T-helper 1 cell treated with Interleukin-12 subunit alpha and Interleukin-12 subunit beta and Interleukin-4 antibody, amounts not matched to agents 30 ng/mL and 1 ng/mL, for 36 hours (primary cell): Measurements from ENCODE around the gene ANKRD66. TPM values are rescaled to one million over a fixed set of nuclear protein-coding genes. Genes with fewer than 3 reads are reported as not detected.
"Not testable (repeated sequence)": the region's sequence is repeated elsewhere in the genome, so short reads cannot be mapped to it uniquely, and the experiment has no call there.

ENCODE experiments used
- intact Hi-C: fragments of 100-400 bp; cut with micrococcal nuclease; formaldehyde crosslinking; loops from one replicate; pipeline ENCODE4 v1.15.1; 2024
- total RNA-seq: library from RNA; stranded (reverse); gene quantifications from 2 replicates; pipeline ENCODE4 v1.2.3, GENCODE V29; 2022

Gene ANKRD66
- total RNA-seq, result not detected in 2 replicates

GRCh38 chr6:46746696-46747095, at the start of gene ANKRD66:
ANKRD66 (plus strand) TSS chr6:46746933; CDS start chr6:46751949, 5,016 bp downstream.
- intact Hi-C loops, result no loop called here

DNA sequence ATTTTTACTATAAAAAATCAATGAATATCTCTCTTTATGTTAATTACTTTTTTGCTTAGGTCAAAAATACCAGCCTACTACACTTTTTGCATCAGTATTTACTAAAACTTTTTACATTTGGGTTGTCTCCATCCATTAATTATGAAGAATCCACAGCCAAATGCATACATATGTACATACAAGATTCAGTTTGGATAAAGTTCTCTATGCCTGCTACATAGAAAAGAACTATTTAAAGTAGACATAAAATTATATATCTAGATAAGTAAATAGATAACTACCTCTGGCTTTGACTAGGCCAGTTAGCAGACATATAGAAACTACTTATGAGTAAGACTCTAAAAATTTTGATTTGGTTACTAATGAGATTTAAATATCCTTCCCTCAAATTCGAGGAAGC, 46.8 kb upstream of the ANKRD66 start:
- intact Hi-C loops, result no loop called here

- intact Hi-C loops, result no loop called here
Observed at GRCh38 chr6:46704562-46704961, 42.2 kb upstream of the ANKRD66 start.

- intact Hi-C loops, result no loop called here
Observed at GRCh38 chr6:46706464-46706863, 40.3 kb upstream of the ANKRD66 start.

DNA sequence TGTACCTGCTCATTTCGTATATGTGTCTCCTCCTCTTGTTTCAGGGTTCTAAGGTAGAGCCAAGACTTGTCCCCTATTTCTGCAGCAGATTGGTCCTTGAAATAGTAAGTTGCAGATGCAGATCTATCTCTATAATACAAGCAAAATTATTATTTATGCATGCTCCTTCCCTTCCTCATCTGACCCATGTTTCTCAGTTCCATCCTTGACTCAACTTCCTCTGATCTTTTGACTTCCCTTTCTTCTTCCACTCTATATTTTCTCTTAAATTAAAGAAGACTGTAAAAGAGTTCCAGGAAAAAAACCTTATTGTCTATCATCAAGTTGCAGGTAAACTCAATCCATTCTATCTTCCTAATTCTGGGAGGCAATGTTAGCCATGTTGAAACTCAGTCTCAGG, 35.2 kb upstream of the ANKRD66 start:
- intact Hi-C loops, result no loop called here

- intact Hi-C loops, result no loop called here
Observed at GRCh38 chr6:46715141-46715540, 31.6 kb upstream of the ANKRD66 start.

- intact Hi-C loops, result no loop called here
Observed at GRCh38 chr6:46719099-46719498, 27.6 kb upstream of the ANKRD66 start.

GRCh38 chr6:46720401-46720800, 26.3 kb upstream of the ANKRD66 start:
- intact Hi-C loops, result no loop called here

GRCh38 chr6:46729787-46730326, 16.9 kb upstream of the ANKRD66 start:
- intact Hi-C loops, result no loop called here

- intact Hi-C loops, result no loop called here
Observed at GRCh38 chr6:46730921-46731461, 15.7 kb upstream of the ANKRD66 start.

DNA sequence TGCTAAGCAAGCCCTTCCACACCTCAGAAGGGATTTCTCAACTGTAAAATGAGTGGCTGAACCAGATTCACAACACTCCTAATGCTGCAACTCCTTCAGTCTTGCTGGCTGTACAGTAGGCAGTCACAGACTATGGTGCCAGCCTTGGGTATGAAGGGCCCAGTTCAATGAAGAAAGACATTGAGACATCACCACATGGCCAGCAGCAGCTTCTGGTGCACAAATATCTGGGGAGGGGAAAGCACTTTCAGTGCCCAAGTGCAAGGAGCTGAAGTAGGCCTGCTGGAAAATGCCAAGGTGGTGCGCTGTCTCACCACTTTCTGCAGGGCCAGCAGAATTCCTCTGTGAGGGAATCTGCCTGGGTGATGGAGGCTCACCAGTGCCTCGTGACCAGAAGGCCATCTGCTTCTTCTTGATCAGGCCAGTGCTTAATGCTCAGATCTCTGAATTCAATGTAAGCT, 13.4 kb upstream of the ANKRD66 start:
- intact Hi-C loops, result no loop called here

- intact Hi-C loops, result no loop called here
Observed at GRCh38 chr6:46734867-46735719, 11.6 kb upstream of the ANKRD66 start, which contains the start of gene PLA2G7. PLA2G7 (minus strand) TSS chr6:46735375; CDS start chr6:46722891, 12,484 bp downstream.

- intact Hi-C loops, result no loop called here
Observed at GRCh38 chr6:46735720-46736031, 11.1 kb upstream of the ANKRD66 start.

DNA sequence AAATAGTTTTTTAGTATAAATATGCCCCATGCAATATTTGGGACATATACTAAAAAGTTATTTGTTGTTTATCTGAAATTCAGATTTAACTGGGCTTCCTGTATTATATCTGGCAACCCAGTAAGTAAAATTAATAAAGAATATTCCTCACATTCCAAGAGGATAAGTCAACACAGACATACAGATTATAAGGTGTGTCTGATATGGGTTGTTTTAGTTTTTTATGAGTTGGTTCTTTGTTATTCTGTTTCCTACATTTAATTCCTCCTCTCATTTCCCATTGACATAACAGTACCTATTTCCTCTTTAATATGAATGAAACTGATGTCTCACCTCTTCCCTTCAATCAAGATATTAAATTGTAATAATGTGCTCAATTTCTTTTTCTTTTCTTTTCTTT, 9.8 kb upstream of the ANKRD66 start:
- intact Hi-C loops, result no loop called here

DNA sequence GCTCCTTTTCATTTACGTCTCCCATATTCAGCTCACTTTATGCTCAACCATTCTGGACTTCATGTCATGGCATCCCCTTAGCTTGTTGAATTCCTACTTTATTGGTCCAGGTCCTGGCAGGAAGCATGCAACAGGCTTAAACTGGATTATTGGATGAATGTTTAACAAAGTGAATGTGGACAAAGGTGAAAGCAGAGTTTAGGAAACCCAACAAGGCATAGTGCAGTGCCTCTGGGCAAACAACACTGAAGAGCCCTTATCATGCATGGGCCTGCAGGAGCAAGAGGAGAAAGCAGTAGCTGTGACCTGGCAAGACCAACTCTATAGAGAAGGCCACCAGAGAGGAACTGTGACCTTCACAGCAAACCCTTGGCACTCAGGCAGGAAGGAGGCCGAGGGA, 5.3 kb upstream of the ANKRD66 start:
- intact Hi-C loops, result no loop called here

- intact Hi-C loops, result no loop called here
Observed at GRCh38 chr6:46741910-46742309, 4.8 kb upstream of the ANKRD66 start.

DNA sequence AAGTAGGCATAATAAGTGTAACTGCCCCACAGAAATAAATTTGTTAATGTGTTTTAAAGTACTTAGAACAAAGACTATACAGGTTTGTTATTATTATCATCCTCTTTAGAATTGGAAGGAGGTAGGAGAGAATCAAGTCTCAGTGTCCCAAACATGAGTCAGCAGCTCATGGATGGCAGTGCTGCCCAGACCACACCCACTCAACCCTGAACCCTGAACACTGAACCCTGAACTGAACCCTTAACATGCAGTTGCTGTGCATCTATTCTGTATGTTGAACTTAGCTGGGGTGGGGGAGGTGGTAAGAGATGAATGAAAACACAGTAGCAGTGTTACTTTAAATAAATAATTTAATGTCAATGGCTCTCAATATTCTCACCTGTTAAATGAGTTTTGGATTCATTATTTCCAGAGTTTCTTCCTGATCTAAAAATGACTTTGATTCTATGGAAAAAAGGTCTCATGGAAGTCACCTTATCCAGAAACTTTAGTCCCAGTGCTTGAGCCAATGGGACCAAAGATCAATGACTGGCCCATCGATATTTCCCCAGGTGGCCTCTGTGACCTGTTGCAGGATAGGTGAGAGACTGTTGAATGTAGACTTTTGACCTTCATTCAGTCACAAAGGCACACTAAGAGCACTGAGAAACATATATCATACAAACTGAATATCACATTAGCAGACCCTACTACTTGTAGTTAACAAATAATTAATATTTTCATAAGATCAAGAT, 3.1 kb upstream of the ANKRD66 start:
- intact Hi-C loops, result no loop called here

DNA sequence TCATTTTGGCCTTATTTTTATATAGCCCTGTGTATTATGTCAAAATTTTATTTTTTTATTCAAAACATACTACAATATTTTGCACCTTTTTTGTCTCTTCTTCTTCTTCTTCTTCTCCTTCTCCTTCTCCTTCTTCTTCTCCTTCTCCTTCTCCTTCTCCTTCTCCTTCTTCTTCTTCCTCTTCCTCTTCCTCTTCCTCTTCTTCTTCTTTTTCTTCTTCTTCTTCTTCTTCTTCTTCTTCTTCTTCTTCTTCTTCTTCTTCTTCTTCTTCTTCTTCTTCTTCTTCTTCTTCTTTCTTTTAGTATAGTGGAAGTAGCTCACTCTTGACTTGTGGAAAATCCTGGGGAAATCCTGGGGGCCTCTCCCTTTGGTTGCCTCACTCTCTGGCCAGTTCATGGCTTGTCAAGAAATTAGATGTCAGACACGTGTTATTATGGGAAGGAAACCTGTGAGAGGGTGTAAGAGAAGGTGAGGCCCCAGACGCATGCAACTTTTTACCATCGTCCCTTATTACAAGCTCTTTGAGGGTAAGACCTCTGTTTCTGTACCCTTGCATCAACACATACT, 2.5 kb upstream of the ANKRD66 start:
- intact Hi-C loops, result not testable (repeated sequence)

- intact Hi-C loops, result no loop called here
Observed at GRCh38 chr6:46745973-46746372, 760 bp upstream of the ANKRD66 start.

DNA sequence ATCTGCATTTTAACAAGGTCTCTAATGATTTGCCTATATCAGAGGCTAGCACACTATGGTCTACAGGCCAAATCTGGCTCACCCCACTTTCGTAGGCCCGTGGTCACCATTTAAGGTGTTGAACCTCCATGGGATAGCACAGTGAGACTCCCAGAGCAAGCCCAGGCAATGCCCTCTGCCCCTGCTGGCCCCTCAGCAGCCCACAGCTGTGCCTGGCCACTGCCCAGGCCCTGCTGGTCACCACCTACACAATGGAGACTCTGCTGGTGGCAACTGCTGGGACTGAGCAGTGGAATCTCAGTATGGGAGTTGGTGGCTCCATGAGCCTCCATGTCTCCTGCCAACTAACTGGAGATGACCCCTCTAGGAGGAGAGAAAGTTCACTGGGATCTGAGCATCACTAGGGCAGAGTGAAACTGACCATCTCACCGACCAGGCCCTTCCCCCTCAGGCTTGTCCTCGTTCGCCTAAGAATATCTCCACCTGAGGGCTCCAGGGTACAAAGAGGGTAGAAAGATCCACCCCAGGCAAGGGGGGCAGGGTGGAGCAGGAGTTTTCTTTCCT, 2.3 kb downstream of the ANKRD66 start:
- intact Hi-C loops, result no loop called here

DNA sequence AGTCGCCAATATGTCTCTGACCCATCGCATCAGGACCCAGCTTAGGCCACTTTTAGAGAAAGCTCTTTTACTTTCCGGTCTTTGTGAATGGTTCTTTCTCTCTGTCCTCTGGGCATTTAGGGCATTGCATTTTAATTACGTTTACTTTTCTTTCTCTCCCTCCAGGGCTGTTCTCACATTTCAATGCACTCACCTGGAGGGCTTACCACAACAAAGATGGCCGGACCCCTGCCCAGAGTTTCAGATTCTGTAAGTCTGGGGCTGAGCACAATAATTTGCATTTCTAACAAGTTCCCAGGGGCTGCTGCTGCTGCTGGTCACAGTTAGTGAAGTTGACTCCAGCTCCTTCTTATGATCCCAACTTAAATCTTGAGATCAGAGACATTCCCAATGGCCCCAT, 3.0 kb downstream of the ANKRD66 start:
- intact Hi-C loops, result no loop called here
